DOHH2 (cell line): Measurements from ENCODE around the gene DMD.

Source experiments
- H3F3A ChIP-seq: fragments of 200-600 bp; sonication (generic), shearing (Covaris generic); 2 replicates; pipeline ENCODE4 v1.6.0; 2016; ENCODE audit warnings: antibody characterized with exemption, mild to moderate bottlenecking; ENCODE audit not compliant: control insufficient read depth, insufficient read depth
- H3K27ac ChIP-seq: fragments of 200-600 bp; sonication (generic); 2 replicates; pipeline ENCODE4 v1.5.1; 2014; ENCODE audit warnings: low read depth, mild to moderate bottlenecking, low read length, moderate library complexity
- H3K27me3 ChIP-seq: fragments of 200-600 bp; sonication (generic); 2 replicates; pipeline ENCODE4 v1.6.1; 2014; ENCODE audit warnings: mild to moderate bottlenecking, low read length, mixed read lengths; ENCODE audit not compliant: control insufficient read depth
- H3K36me3 ChIP-seq: fragments of 200-600 bp; sonication (generic); 2 replicates; pipeline ENCODE4 v1.6.1; 2014; ENCODE audit warnings: mild to moderate bottlenecking, low read length, moderate library complexity, mixed read lengths; ENCODE audit not compliant: control insufficient read depth
- H3K4me1 ChIP-seq: fragments of 200-600 bp; sonication (generic); 2 replicates; pipeline ENCODE4 v1.6.1; 2014; ENCODE audit warnings: mild to moderate bottlenecking, low read length, mixed read lengths; ENCODE audit not compliant: control insufficient read depth
- H3K4me2 ChIP-seq: fragments of 200-600 bp; sonication (generic); 2 replicates; pipeline ENCODE4 v1.6.0; 2014; ENCODE audit warnings: mild to moderate bottlenecking, low read length, moderate library complexity
- H3K4me3 ChIP-seq: fragments of 200-600 bp; sonication (generic); 2 replicates; pipeline ENCODE4 v1.5.1; 2014; ENCODE audit warnings: mild to moderate bottlenecking, low read length, mixed read lengths
- H3K79me2 ChIP-seq: fragments of 200-600 bp; sonication (generic); 2 replicates; pipeline ENCODE4 v1.6.1; 2014; ENCODE audit warnings: mild to moderate bottlenecking, low read length, mixed read lengths; ENCODE audit not compliant: control insufficient read depth
- H3K9me2 ChIP-seq: fragments of 200-600 bp; sonication (generic); replicated peaks from 2 replicates; pipeline ENCODE4 v1.6.1; 2014; ENCODE audit warnings: mild to moderate bottlenecking, low read length, mixed read lengths; ENCODE audit not compliant: control insufficient read depth
- H3K9me3 ChIP-seq: fragments of 200-600 bp; sonication (generic); 2 replicates; pipeline ENCODE4 v1.6.1; 2014; ENCODE audit warnings: antibody characterized with exemption, low read length, mixed read lengths; ENCODE audit not compliant: control insufficient read depth, insufficient read depth
- H4K20me1 ChIP-seq: fragments of 200-600 bp; sonication (generic); 2 replicates; pipeline ENCODE4 v1.6.0; 2014; ENCODE audit warnings: low read depth, mild to moderate bottlenecking, antibody characterized with exemption, low read length, moderate library complexity; ENCODE audit not compliant: control insufficient read depth, insufficient read depth
- CTCF ChIP-seq: fragments of 200-600 bp; sonication (generic); IDR thresholded peaks from one replicate; pipeline ENCODE4 v1.5.1; 2014; ENCODE audit warnings: antibody characterized with exemption, mild to moderate bottlenecking, low read depth, low read length; ENCODE audit not compliant: poor library complexity, severe bottlenecking
- EZH2phosphoT487 ChIP-seq: fragments of 200-600 bp; sonication (generic); IDR thresholded peaks from 2 replicates; pipeline ENCODE4 v1.6.1; 2017; ENCODE audit warnings: borderline replicate concordance, mild to moderate bottlenecking, antibody characterized with exemption, low read length, moderate library complexity, mixed read lengths

The DMD gene

GRCh38 chrX:32170481-32170880 is 1040.9 kb downstream of the DMD start:
- H3F3A ChIP-seq = no peaks in the 10 kb centered on the region

GRCh38 chrX:32155044-32155638 is 1056.2 kb downstream of the DMD start:
- no peak overlapping the region for H3K4me2 ChIP-seq
- no peaks in the 10 kb centered on the region for H3K36me3 ChIP-seq
- no peaks in the 10 kb centered on the region for H3K27me3 ChIP-seq
- no peak overlapping the region for H3K27ac ChIP-seq
- no peaks in the 10 kb centered on the region for H3K9me3 ChIP-seq
- H3K9me2 ChIP-seq = no peaks in the 10 kb centered on the region
- no peaks in the 10 kb centered on the region for H4K20me1 ChIP-seq
- H3K4me1 ChIP-seq = no peaks in the 10 kb centered on the region
- TF ChIP-seq EZH2phosphoT487 (no peak), CTCF (no peak)
- H3F3A ChIP-seq = no peaks in the 10 kb centered on the region
- no peak overlapping the region for H3K4me3 ChIP-seq
- H3K79me2 ChIP-seq = no peaks in the 10 kb centered on the region

More at GRCh38 chrX:32170481-32170880, 1040.9 kb downstream of the DMD start:
- no peak overlapping the region for H3K27ac ChIP-seq
- H3K4me3 ChIP-seq = no peak overlapping the region
- no peaks in the 10 kb centered on the region for H3K36me3 ChIP-seq
- no peaks in the 10 kb centered on the region for H4K20me1 ChIP-seq
- TF ChIP-seq CTCF (no peak), EZH2phosphoT487 (no peak)
- H3K9me2 ChIP-seq = no peaks in the 10 kb centered on the region
- H3K4me2 ChIP-seq = no peak overlapping the region
- H3K27me3 ChIP-seq = no peaks in the 10 kb centered on the region
- H3K4me1 ChIP-seq = no peaks in the 10 kb centered on the region
- H3K79me2 ChIP-seq = no peaks in the 10 kb centered on the region
- no peaks in the 10 kb centered on the region for H3K9me3 ChIP-seq

GRCh38 chrX:32153585-32153984 is 1057.8 kb downstream of the DMD start:
- H3K79me2 ChIP-seq = no peaks in the 10 kb centered on the region
- H3K9me2 ChIP-seq = no peaks in the 10 kb centered on the region
- no peaks in the 10 kb centered on the region for H3K27me3 ChIP-seq
- no peaks in the 10 kb centered on the region for H4K20me1 ChIP-seq
- no peak overlapping the region for H3K4me3 ChIP-seq
- no peaks in the 10 kb centered on the region for H3F3A ChIP-seq
- no peak for TF ChIP-seq EZH2phosphoT487
- H3K27ac ChIP-seq = no peak overlapping the region
- no peaks in the 10 kb centered on the region for H3K9me3 ChIP-seq
- no peak overlapping the region for H3K4me2 ChIP-seq
- H3K36me3 ChIP-seq = no peaks in the 10 kb centered on the region
- no peaks in the 10 kb centered on the region for H3K4me1 ChIP-seq

GRCh38 chrX:32150141-32150540 is 1061.2 kb downstream of the DMD start:
- H3K27ac ChIP-seq = no peak overlapping the region
- H3K9me3 ChIP-seq = no peaks in the 10 kb centered on the region
- no peaks in the 10 kb centered on the region for H3K27me3 ChIP-seq
- H4K20me1 ChIP-seq = no peaks in the 10 kb centered on the region
- H3F3A ChIP-seq = no peaks in the 10 kb centered on the region
- no peaks in the 10 kb centered on the region for H3K9me2 ChIP-seq
- H3K36me3 ChIP-seq = no peaks in the 10 kb centered on the region
- no peaks in the 10 kb centered on the region for H3K79me2 ChIP-seq
- TF ChIP-seq CTCF (no peak), EZH2phosphoT487 (no peak)
- H3K4me3 ChIP-seq = no peak overlapping the region
- no peaks in the 10 kb centered on the region for H3K4me1 ChIP-seq
- H3K4me2 ChIP-seq = no peak overlapping the region
